ENCODE results near the gene POC1A.

POC1A gene

GRCh38 chr3:52154135-52155094 is at the start of gene POC1A (continued):
- TF ChIP-seq, protein P1, sequence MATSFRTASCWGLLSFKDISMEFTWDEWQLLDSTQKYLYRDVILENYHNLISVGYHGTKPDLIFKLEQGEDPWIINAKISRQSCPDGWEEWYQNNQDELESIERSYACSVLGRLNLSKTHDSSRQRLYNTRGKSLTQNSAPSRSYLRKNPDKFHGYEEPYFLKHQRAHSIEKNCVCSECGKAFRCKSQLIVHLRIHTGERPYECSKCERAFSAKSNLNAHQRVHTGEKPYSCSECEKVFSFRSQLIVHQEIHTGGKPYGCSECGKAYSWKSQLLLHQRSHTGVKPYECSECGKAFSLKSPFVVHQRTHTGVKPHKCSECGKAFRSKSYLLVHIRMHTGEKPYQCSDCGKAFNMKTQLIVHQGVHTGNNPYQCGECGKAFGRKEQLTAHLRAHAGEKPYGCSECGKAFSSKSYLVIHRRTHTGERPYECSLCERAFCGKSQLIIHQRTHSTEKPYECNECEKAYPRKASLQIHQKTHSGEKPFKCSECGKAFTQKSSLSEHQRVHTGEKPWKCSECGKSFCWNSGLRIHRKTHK (tag by site-specific recombination; IDR thresholded peaks at IDR 0.05) = no peak
- peak; percentile 89 for TF ChIP-seq YY2 (tag by site-specific recombination; IDR thresholded peaks at IDR 0.05)
- TF ChIP-seq ZFP41 (tag by site-specific recombination; IDR thresholded peaks at IDR 0.05; ENCODE audit: borderline replicate concordance) = no peak
- TF ChIP-seq MEIS1 (CRISPR knock-in tag; IDR thresholded peaks at IDR 0.05; ENCODE audit: borderline replicate concordance) = no peak
- TF ChIP-seq ZNF501 (tag by site-specific recombination; IDR thresholded peaks at IDR 0.05) = 0 out of 2 replicates have a peak, but pooled peaks have one; percentile 22
- no peak for TF ChIP-seq ZNF175 (tag by site-specific recombination; IDR thresholded peaks at IDR 0.05)
- no peak for TF ChIP-seq ZNF211 (tag by site-specific recombination; IDR thresholded peaks at IDR 0.05; ENCODE audit: low read depth)
- peak; percentile 76 for TF ChIP-seq KLF1 (tag by site-specific recombination; IDR thresholded peaks at IDR 0.05)
- TF ChIP-seq ZNF747 (tag by site-specific recombination; IDR thresholded peaks at IDR 0.05) = no peak
- TF ChIP-seq ZNF341 (tag by site-specific recombination; IDR thresholded peaks at IDR 0.05; ENCODE audit: low read depth) = 0 out of 2 replicates have a peak, but pooled peaks have one; percentile 27
- TF ChIP-seq, protein P2, sequence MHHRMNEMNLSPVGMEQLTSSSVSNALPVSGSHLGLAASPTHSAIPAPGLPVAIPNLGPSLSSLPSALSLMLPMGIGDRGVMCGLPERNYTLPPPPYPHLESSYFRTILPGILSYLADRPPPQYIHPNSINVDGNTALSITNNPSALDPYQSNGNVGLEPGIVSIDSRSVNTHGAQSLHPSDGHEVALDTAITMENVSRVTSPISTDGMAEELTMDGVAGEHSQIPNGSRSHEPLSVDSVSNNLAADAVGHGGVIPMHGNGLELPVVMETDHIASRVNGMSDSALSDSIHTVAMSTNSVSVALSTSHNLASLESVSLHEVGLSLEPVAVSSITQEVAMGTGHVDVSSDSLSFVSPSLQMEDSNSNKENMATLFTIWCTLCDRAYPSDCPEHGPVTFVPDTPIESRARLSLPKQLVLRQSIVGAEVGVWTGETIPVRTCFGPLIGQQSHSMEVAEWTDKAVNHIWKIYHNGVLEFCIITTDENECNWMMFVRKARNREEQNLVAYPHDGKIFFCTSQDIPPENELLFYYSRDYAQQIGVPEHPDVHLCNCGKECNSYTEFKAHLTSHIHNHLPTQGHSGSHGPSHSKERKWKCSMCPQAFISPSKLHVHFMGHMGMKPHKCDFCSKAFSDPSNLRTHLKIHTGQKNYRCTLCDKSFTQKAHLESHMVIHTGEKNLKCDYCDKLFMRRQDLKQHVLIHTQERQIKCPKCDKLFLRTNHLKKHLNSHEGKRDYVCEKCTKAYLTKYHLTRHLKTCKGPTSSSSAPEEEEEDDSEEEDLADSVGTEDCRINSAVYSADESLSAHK (tag by site-specific recombination; IDR thresholded peaks at IDR 0.05) = peak; percentile 16; the same call in 1 of the 2 replicates
- peak; percentile 55 for TF ChIP-seq ZBTB26 (tag by site-specific recombination; optimal IDR thresholded peaks at IDR 0.05)
- TF ChIP-seq ZBTB48 (tag by site-specific recombination; IDR thresholded peaks at IDR 0.05) = no peak
- peak; percentile 87 for TF ChIP-seq ZBTB17 (tag by site-specific recombination; IDR thresholded peaks at IDR 0.05)
- 0 out of 2 replicates have a peak, but pooled peaks have one; percentile 53 for TF ChIP-seq ZNF580 (tag by site-specific recombination; IDR thresholded peaks at IDR 0.05)
- no peak for TF ChIP-seq ZBTB1 (tag by site-specific recombination; IDR thresholded peaks at IDR 0.05)
- peak; percentile 93 for TF ChIP-seq SP3 (tag by site-specific recombination; IDR thresholded peaks at IDR 0.05)
- peak; percentile 93 for TF ChIP-seq KLF10 (tag by site-specific recombination; IDR thresholded peaks at IDR 0.05)
- peak; percentile 66; the same call in 1 of the 2 replicates for TF ChIP-seq EGR2 (tag by site-specific recombination; IDR thresholded peaks at IDR 0.05; ENCODE audit: low read depth)
- TF ChIP-seq GLIS1 (tag by site-specific recombination; IDR thresholded peaks at IDR 0.05) = peak; percentile 29
- TF ChIP-seq ZNF335 (tag by site-specific recombination; conservative IDR thresholded peaks at IDR 0.05) = peak; percentile 97
- no peak; the same call in 1 of the 2 replicates for TF ChIP-seq SP7 (tag by site-specific recombination; IDR thresholded peaks at IDR 0.05)
- TF ChIP-seq ZXDB (tag by site-specific recombination; IDR thresholded peaks at IDR 0.05) = peak; percentile 35; the same call in 1 of the 2 replicates
- no peak for TF ChIP-seq ATF2 (tag by site-specific recombination; IDR thresholded peaks at IDR 0.05; ENCODE audit: low read depth)
- TF ChIP-seq, protein P3, sequence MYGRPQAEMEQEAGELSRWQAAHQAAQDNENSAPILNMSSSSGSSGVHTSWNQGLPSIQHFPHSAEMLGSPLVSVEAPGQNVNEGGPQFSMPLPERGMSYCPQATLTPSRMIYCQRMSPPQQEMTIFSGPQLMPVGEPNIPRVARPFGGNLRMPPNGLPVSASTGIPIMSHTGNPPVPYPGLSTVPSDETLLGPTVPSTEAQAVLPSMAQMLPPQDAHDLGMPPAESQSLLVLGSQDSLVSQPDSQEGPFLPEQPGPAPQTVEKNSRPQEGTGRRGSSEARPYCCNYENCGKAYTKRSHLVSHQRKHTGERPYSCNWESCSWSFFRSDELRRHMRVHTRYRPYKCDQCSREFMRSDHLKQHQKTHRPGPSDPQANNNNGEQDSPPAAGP (tag by site-specific recombination; IDR thresholded peaks at IDR 0.05) = no peak
- peak; percentile 64; the same call in 1 of the 2 replicates for TF ChIP-seq ZFP69B (tag by site-specific recombination; IDR thresholded peaks at IDR 0.05)
- TF ChIP-seq, protein P4, sequence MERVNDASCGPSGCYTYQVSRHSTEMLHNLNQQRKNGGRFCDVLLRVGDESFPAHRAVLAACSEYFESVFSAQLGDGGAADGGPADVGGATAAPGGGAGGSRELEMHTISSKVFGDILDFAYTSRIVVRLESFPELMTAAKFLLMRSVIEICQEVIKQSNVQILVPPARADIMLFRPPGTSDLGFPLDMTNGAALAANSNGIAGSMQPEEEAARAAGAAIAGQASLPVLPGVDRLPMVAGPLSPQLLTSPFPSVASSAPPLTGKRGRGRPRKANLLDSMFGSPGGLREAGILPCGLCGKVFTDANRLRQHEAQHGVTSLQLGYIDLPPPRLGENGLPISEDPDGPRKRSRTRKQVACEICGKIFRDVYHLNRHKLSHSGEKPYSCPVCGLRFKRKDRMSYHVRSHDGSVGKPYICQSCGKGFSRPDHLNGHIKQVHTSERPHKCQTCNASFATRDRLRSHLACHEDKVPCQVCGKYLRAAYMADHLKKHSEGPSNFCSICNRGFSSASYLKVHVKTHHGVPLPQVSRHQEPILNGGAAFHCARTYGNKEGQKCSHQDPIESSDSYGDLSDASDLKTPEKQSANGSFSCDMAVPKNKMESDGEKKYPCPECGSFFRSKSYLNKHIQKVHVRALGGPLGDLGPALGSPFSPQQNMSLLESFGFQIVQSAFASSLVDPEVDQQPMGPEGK (tag by site-specific recombination; IDR thresholded peaks at IDR 0.05) = 0 out of 2 replicates have a peak, but pooled peaks have one; percentile 19

All from HEK293 (cell line).